MG63 (cell line): ENCODE data around the gene TACC2. TPM values are rescaled to one million over a fixed set of nuclear protein-coding genes. Genes with fewer than 3 reads are reported as not detected.

Experiments
- DNase-seq: peaks from one replicate; pipeline ENCODE4 v3.0.0-alpha.2; 2020
- H3K27me3 ChIP-seq: fragments of 250-450 bp; sonication (Bioruptor Pico); 2 replicates; pipeline ENCODE4 v1.5.1; 2020; ENCODE audit warnings: mild to moderate bottlenecking, moderate library complexity
- H3K36me3 ChIP-seq: fragments of 250-450 bp; sonication (Bioruptor Pico); 2 replicates; pipeline ENCODE4 v1.5.1; 2020; ENCODE audit warnings: mild to moderate bottlenecking, moderate library complexity
- H3K4me3 ChIP-seq: fragments of 250-450 bp; sonication (Bioruptor Pico); 2 replicates; pipeline ENCODE4 v1.5.1; 2020; ENCODE audit warnings: mild to moderate bottlenecking, moderate library complexity
- H3K9me3 ChIP-seq: fragments of 250-450 bp; sonication (Bioruptor Pico); 2 replicates; pipeline ENCODE4 v1.5.1; 2020; ENCODE audit warnings: mild to moderate bottlenecking, moderate library complexity
- total RNA-seq: library from RNA; depleted of rRNA; stranded (reverse); fragments of >200 nt; shearing (Covaris generic); gene quantifications from 2 replicates; pipeline ENCODE4 v1.2.3, GENCODE V29; 2014; ENCODE audit warnings: low replicate concordance

TACC2 gene
- total RNA-seq, 1 experiment from 2014 or later, result 7.3 TPM

DNA sequence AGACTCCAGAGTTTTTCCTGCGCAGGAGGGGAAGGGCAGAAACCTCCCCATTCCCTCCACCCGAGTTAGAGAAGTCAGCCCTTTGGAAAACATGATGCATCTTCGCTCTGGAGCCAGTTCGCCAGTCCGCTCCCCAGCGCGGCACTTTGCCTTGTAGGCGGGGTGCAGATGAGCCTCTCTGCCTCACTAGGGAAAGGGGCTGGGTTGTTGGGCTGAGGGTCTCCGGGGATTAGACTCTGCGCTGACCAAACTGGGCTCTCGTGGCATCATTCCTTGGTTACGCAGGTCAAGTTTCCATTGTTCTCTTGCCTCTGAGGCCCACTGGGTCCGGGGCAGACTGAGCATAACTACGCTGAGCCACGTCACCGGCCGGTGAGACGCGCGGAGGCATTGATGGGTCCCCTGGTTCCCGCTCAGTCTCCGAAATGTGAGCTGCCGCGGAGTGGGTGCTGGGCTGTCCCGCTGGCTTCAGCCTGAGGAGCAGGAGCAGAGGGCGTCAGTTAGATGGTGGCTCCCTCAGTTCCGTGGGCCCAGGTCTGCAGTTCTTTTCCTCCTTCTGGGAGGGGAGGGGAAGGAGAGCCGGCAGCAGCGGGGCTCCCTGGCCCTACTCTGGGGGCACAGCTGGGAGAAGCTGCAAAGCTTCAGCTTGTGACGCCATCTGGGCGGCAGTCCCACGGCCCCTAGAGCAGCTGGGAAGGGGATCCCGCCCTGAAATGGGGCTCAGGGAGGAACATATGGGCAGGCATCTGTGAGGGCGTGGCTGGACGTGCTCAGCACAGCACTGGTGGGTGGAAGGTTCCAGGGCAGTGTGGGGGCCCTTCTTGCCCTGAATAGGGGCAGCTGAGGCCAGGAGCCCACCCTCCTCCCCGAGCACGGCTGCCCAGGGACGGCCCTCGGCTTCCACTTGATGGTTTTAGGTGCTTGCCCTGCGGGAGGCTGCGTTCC lies 160.9 kb downstream of the TACC2 start:
- no peaks in the 10 kb centered on the region for H3K27me3 ChIP-seq
- H3K4me3 ChIP-seq, result no peak overlapping the region
- no peak for DNase-seq

DNA sequence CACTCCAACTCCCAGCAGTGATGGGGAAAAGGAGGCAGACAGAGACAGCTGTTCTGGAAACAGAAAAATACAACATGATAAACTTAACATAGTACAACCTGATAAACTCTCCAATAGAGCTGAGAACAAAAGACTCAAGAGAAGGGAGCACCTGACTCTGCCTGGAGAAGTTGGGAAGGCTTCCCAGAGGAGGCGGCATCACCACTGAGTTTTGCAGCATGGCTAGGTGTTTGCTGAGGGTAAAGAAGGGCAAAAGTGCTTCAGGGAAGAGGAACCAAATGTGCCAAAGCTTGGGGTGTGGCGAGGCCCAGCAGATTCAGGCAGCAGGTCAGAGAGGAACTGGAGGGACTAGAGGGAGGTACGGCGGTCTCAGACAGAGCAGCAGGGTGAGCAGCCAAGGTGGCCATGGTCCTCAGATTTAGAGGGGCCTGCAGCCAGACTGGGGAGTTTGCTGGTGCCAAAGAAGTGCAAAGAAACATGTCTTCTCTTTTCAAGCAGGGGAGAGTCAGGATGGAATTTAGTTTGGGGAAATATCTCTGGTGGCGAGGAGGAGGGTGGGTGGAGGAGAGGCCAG lies 162.2 kb downstream of the TACC2 start:
- Histone ChIP-seq H3K27me3 (no peaks in the 10 kb centered on the region), H3K9me3 (no peaks in the 10 kb centered on the region), H3K4me3 (no peak overlapping the region), H3K36me3 (no peaks in the 10 kb centered on the region)
- no peak for DNase-seq

More for the DNA sequence above, 160.9 kb downstream of the TACC2 start:
- Histone ChIP-seq H3K9me3 (no peaks in the 10 kb centered on the region), H3K36me3 (peaks cover 4% of the 10 kb centered on the region)

DNA sequence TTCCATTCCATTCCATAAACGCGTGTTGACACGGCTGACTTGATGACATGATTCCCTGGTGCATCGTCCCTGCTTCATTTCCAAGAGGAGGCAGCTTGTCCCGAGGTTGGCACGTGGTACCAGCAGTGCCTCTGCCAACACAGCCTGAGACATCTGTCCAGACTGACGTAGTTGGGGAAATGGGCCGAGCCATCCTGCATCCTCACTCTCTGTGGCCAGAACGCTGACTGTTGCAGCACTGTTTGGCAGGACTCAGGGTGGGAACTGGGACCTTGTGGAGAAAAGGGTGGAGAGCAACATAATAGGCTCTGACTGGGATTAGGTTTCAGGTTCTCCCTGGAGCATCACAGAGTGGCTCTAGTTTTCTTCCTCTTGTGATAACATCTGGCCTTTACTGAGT lies 163.6 kb downstream of the TACC2 start:
- no peaks in the 10 kb centered on the region for H3K27me3 ChIP-seq
- peak; percentile 95 for DNase-seq
- H3K4me3 ChIP-seq, result no peak overlapping the region
- no peaks in the 10 kb centered on the region for H3K36me3 ChIP-seq
- no peaks in the 10 kb centered on the region for H3K9me3 ChIP-seq

DNA sequence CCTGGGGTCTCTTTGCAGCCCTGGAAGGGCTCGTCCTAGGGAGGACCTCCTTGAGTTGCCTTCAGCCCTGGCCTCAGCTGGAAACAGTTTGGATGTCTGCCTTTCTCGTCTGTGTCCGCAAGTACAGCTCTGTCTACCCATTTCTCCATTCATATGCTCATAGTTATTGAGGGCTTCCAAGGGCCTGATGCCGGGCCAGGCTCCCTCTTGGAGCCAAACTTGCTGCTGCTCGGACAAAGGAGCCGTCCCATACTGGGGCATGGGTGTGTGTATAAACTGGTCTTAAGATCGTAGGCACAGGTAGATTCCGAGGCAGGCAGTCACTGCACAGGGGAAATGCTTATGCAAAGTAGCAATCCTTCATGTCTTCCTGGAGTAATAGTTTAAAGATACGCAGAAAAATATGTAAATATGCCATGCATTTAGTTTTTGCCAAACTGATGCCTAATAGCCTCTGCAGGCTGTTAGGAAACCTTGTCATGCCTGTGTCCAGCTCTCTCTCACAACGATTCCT lies 165.1 kb downstream of the TACC2 start:
- DNase-seq, result no peak
- Histone ChIP-seq H3K27me3 (no peaks in the 10 kb centered on the region), H3K36me3 (no peaks in the 10 kb centered on the region), H3K4me3 (no peak overlapping the region), H3K9me3 (no peaks in the 10 kb centered on the region)

DNA sequence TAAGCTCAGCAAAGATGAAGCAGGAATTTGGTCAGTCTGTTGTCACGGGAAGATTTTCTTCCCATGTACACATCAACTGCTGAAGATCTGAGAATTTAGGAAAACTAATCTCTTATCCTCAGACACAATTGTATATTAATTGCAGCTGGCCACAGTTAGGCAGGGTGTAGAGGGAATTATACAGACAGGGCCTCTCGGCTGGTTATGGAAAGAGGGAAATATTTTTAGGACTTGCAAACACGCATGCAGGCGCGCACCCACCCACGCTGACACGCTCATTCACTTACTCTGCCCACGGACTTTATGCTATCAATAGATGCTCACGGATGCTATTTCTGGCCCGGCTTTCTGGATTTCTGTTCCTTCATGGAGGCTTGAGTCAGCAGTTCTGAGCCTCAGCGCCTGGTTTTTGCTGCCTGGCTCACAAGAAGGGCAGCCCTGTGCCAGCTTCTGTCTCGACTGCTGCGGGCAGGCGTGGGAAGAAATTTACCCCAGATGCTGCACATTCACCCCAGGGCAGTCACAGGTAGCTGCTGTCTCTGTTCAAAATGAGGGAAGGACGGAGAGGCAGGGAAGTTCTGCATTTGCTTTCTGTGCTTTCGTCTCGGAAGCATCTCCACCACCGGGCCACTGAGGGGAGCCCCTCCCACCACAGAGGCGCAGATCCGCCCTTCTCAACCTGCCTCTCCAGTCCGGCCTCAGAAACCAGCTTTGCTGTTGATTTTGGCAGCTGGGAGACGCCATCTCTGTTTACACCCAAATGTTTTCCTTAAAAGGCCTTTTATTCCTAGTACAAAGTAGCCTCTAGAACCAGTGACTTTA lies 165.8 kb downstream of the TACC2 start:
- no peak overlapping the region for H3K4me3 ChIP-seq
- DNase-seq, result peak; percentile 16
- no peaks in the 10 kb centered on the region for H3K9me3 ChIP-seq
- H3K27me3 ChIP-seq, result no peaks in the 10 kb centered on the region
- no peaks in the 10 kb centered on the region for H3K36me3 ChIP-seq

DNA sequence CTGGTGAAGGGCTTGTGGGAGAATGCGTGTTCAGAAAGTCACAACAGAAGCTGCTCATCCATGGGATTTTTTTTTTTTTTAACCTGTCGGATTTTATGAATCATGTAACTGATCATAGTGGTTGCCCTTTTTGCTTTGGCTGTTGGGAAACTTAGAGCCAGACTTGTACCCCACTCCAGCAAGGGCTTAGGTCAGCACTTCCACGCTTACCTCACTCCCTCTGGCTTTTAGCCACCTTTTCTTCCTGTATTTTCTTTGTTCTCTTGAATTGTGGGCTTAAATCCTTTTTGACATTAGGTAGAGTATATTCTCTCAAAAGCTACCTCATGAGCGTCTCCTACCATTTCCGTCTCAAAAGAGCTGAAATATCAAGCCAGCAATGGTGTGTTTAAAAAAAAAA lies 168.5 kb downstream of the TACC2 start:
- H3K36me3 ChIP-seq, result no peaks in the 10 kb centered on the region
- H3K9me3 ChIP-seq, result no peaks in the 10 kb centered on the region
- H3K27me3 ChIP-seq, result no peaks in the 10 kb centered on the region
- no peak for DNase-seq
- no peak overlapping the region for H3K4me3 ChIP-seq

DNA sequence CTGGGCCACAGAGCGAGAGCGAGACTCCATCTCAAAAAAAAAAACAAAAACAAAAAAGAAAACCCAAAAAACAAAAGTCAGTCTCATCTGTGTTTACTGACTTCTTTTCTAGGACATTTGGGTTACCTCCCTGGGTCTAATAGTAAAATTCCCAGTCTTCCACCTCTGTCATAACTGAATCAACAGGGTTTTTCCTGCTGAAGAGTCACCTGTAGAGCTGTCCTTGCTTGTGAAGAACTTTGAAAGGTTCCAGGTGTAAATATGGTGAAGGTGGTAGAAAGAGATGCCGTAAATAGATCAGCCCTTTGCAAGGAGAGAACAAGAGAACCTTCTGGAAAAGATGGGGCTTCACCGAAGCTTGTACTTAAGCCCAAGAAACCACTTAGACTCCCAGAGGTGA lies 169.4 kb downstream of the TACC2 start:
- no peaks in the 10 kb centered on the region for H3K9me3 ChIP-seq
- no peaks in the 10 kb centered on the region for H3K36me3 ChIP-seq
- H3K27me3 ChIP-seq, result no peaks in the 10 kb centered on the region
- no peak for DNase-seq
- H3K4me3 ChIP-seq, result no peak overlapping the region

DNA sequence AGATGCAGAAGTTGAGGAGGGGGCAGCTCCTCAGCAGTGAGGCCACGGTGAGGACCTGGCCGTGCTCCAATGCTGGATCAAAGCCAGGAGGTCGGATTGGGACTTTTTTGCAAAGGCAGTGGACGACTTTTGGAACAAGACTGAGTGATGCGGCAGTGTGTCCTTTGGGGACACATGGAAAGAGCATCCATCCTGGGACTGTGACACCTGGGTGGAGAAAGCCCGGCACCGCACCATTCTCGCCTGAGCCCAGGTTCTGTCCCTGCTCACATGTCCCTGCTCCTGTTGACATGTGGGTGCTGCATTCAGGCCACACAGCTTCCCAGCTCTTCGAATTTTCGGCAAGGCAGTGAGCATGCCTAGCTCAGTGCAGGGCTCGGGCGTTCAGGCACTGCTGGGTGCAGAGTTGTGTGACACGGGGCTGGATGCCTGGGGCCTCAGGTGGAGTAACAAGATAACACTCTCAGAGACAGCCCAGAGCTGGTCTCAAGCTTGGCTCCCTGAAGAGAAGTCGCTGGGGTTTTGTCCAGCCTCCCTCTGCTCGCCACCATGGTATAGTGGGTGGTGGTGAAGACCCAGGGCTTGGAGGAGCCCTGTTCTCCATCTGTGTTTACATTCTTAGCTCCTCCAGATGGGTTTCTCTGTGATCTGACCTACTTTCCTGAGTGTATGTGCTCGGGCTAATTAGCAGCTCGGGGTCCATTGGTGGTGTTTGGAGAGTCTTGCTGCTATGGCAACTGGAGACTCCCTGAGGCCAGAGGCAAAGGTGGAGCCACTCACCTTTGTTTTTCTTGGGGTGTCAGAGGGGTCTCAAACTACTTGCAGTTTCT lies 170.4 kb downstream of the TACC2 start:
- no peak overlapping the region for H3K4me3 ChIP-seq
- H3K9me3 ChIP-seq, result no peaks in the 10 kb centered on the region
- no peaks in the 10 kb centered on the region for H3K27me3 ChIP-seq
- H3K36me3 ChIP-seq, result no peaks in the 10 kb centered on the region
- DNase-seq, result no peak

DNA sequence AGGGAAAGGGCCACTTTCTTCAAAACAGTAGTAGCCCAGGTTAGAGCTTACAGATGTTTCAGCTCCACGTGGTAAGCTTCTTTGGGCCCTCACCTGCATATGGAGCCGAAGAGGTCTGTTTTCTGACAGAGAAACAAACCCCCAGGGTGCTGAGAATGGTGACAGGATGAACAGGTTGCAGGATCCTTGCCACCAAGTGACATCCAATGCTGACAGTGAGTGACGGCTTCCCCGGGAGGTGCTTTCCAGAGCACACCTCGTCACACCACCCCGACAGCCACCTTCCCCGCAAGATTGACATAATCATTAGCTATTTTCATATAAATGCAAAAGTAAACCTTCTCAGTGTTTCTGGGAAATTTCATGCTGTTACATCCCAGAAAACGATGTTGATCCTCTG lies 172.8 kb downstream of the TACC2 start:
- no peak overlapping the region for H3K4me3 ChIP-seq
- no peaks in the 10 kb centered on the region for H3K27me3 ChIP-seq
- DNase-seq, result no peak
- H3K36me3 ChIP-seq, result no peaks in the 10 kb centered on the region
- no peaks in the 10 kb centered on the region for H3K9me3 ChIP-seq

DNA sequence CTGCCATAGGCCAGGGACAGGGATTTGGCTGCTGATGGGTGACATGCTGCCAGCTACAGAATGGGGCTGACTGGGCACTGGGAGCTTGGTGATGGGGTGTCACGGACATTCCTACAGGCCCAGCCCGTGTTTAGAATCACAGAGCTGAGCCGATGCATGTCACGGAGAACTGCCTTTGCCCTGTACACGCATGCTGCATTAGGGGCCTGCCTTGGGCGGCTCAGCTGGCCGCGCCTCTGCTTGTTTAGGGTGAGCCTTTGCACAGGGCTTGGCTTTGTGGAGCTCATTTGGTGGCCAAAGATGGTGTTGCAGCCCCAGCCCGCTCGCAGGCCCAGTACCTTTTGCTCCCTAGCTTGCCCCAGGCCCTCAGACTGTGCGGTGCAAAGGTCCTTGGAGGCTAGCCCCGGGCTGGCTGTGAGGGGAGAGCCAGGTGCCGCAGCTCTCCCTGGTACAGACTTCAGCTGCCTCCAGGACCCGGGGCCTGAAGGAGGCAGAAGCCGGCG lies 173.8 kb downstream of the TACC2 start:
- Histone ChIP-seq H3K36me3 (no peaks in the 10 kb centered on the region), H3K9me3 (no peaks in the 10 kb centered on the region), H3K27me3 (no peaks in the 10 kb centered on the region), H3K4me3 (no peak overlapping the region)
- DNase-seq, result no peak

DNA sequence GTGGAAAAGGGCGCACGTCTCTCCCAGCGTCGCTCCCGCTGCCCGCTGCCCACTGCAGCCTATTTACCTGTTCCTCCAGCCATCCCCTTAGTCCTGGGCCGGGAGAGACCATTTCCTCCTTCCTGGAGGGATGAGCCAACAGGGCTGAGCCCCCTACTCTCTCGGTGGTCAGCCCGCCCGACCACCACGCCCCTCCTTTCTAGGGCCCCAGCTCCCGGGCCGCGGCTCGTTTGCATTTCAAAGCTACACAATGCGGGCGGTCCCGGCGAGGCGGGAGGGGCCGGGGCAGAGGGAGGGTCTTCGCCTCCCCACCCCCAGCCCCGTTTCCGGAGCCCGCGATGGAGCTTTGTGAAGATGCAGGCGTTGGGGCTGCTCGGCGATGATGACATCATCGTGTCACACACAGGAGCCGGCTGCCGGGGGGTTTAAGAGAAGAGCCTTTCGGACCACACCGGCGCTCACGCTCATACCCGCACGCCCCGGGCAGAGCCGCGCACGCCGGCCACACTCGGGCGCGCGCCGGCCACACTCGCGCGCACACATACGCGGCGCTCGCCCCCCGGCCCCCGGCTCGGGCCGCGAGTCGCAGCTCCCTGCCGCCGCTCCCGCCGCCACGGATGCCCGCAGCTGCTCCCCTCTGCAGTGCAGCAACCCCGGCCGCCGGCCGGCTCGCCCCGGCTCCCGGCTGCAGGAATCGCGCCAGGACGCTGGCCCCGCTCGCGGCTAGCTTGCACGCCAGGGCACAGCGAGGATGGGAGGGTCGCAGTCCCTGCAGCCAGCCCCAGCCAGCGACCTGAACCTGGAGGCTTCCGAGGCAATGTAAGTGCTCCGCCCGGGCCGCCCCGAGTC lies 174.4 kb downstream of the TACC2 start:
- peak; percentile 20 for DNase-seq

DNA sequence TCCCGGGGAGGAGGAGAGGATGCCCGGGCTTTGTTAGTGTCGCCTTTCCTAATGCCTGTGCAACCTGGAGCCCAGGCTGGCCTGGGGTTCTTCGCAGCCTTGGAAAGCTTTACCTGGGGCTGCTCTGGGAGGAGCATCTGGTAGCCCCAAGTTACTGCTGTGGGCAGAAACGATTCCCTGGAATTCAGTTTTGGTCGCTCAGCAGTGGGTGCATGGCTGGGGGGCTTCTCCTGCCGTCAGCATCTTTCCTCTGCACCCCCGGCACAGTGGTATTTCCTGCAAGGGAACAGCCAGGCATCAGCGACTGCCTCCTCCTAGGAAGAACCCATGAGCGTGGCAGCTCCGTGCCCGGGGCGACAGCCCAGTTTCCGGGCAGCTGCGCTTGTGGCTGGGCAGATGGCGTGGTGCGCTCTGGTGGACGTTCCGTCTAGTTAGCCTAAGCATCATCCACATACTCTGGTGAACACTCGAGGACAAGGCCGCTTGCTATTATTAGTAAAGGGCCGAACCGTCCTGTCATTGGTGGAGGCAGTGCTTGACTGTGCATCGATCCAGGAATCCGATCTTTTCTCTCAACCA lies 175.1 kb downstream of the TACC2 start:
- no peaks in the 10 kb centered on the region for H3K9me3 ChIP-seq
- no peaks in the 10 kb centered on the region for H3K36me3 ChIP-seq
- DNase-seq, result no peak
- H3K27me3 ChIP-seq, result no peaks in the 10 kb centered on the region
- H3K4me3 ChIP-seq, result no peak overlapping the region

More for the DNA sequence above, 174.4 kb downstream of the TACC2 start:
- Histone ChIP-seq H3K9me3 (no peaks in the 10 kb centered on the region), H3K4me3 (peak overlapping the region; percentile 29), H3K36me3 (no peaks in the 10 kb centered on the region), H3K27me3 (no peaks in the 10 kb centered on the region)

DNA sequence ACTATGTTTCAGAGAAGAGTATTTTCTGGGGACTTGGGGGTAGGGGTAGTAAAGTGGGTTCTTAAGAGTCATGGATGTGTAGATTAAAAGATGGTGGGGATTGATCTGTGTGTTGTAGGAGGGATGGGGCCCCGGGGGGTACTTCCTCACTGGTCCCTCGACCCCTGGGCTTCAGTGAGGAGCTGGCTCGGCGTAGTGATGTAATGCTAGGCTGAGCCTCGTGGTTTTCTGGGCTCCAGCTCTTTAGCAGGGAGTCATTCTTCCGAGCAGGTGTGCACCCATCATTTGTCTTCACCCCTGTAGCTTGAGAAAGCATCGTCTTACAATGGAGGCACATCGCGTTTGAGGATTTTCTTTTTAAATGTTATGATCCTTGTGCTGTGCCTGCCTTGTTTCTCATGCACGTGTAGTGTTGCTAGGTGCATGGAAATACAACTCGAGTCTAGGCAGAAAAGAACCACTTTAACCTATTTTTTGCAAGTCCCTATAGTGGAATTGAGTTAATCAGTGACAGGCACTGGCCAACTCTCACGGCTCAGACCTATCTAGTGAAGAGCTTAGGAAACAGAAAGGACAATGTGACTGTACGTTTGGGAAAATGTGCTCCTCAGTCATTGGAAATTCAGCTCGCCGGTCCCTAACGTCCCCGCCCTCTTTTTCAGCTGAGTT lies 176.0 kb downstream of the TACC2 start:
- Histone ChIP-seq H3K27me3 (no peaks in the 10 kb centered on the region), H3K9me3 (no peaks in the 10 kb centered on the region), H3K4me3 (no peak overlapping the region), H3K36me3 (no peaks in the 10 kb centered on the region)
- no peak for DNase-seq

DNA sequence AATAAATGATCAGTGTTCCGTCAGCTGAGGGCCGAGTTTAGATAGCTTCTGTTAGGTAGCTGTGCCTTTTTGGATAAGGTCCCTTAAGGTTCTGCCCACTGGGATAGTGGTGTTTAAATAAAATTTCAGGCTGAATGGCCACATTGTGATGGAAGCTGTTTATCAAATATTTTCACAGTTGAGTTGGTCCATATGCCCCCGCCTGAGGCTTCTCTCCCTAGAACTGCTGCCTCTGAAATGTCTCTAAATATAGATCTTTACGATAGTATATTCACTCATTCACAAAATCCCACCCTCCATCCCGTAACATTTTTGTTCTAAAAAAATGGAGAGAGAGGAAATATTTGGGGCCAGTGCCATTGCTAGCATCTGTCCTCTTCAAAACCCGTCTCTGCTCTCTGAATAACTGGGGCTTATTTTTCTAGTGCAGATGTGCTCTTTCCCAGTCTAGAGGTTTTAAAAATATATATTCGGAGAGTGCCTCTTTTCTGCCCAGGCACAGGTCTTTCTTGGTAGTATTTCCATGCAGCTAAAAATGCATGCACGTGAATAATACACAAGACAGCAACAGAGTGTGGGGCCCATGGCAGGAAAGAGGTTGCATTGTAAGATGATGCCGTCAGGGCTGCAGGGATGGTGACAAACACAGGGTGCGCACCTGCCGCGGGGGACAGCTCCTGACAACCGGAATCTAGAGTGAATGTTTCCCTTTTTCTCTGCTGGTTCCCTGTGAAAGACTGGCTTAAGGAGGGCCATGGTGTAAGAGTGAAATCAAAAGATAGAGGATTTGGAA lies 176.7 kb downstream of the TACC2 start:
- Histone ChIP-seq H3K9me3 (no peaks in the 10 kb centered on the region), H3K27me3 (no peaks in the 10 kb centered on the region), H3K36me3 (no peaks in the 10 kb centered on the region), H3K4me3 (no peak overlapping the region)
- DNase-seq, result no peak
